Upper lobe of left lung (tissue), 4 donors: ENCODE results near the gene SLF1.
"Not testable (repeated sequence)": the region's sequence is repeated elsewhere in the genome, so short reads cannot be mapped to it uniquely, and the experiment has no call there.

ENCODE experiments used
- POLR2A ChIP-seq, 4 donors: fragments of 450-650 bp; IDR thresholded peaks; one replicate each; pipeline ENCODE4 v1.5.1; 2016 to 2017; ENCODE audit warnings: antibody characterized with exemption in 4 of 4, mild to moderate bottlenecking in 2 of 4
- POLR2AphosphoS5 ChIP-seq, 2 donors: sonication (generic); formaldehyde crosslinking; IDR thresholded peaks; one replicate each; pipeline ENCODE4 v1.5.1; 2017; ENCODE audit warnings: antibody characterized with exemption in 2 of 2
- TF ChIP-seq, protein P1 (sequence below), 6 experiments: fragments of 450-650 bp in 4 of 6; fragments of 200-600 bp in 2 of 6; sonication (generic) in 2 of 6; IDR thresholded peaks; one replicate each; pipeline ENCODE4 v1.5.1; 2016 to 2019; ENCODE audit warnings: antibody characterized with exemption in 6 of 6

DNA sequence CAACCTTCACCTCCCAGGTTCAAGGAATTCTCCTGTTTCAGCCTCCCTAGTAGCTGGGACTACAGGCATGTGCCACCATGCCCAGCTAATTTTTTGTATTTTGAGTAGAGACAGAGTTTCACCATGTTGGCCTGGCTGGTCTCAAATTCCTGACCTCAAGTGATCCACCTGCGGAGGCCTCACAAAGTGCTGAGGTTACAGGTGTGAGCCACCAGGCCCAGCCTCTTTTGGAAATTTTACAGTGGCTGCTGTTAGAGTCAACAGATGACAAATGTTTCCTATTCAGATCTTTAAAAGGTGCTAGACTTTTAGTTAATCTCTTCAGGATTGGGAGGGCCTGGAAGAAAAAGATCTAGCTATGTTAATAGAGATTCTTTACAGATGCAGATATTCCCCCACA is 45.1 kb upstream of the SLF1 start:
- TF ChIP-seq, protein P1, sequence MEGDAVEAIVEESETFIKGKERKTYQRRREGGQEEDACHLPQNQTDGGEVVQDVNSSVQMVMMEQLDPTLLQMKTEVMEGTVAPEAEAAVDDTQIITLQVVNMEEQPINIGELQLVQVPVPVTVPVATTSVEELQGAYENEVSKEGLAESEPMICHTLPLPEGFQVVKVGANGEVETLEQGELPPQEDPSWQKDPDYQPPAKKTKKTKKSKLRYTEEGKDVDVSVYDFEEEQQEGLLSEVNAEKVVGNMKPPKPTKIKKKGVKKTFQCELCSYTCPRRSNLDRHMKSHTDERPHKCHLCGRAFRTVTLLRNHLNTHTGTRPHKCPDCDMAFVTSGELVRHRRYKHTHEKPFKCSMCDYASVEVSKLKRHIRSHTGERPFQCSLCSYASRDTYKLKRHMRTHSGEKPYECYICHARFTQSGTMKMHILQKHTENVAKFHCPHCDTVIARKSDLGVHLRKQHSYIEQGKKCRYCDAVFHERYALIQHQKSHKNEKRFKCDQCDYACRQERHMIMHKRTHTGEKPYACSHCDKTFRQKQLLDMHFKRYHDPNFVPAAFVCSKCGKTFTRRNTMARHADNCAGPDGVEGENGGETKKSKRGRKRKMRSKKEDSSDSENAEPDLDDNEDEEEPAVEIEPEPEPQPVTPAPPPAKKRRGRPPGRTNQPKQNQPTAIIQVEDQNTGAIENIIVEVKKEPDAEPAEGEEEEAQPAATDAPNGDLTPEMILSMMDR (IDR thresholded peaks at IDR 0.05) = not testable (repeated sequence)
- not testable (repeated sequence) for TF ChIP-seq POLR2A, POLR2AphosphoS5 (IDR thresholded peaks at IDR 0.05)
